ENCODE data around the gene MED12L. TPM values are rescaled to one million over a fixed set of nuclear protein-coding genes. Genes with fewer than 3 reads are reported as not detected.
A peak's percentile ranks its signal among the peaks of the same experiment; 100 is the strongest.

MED12L gene
- total and polyA plus RNA-seq, 9 donors = 0.15 to 2.4 (median 0.75) TPM

DNA sequence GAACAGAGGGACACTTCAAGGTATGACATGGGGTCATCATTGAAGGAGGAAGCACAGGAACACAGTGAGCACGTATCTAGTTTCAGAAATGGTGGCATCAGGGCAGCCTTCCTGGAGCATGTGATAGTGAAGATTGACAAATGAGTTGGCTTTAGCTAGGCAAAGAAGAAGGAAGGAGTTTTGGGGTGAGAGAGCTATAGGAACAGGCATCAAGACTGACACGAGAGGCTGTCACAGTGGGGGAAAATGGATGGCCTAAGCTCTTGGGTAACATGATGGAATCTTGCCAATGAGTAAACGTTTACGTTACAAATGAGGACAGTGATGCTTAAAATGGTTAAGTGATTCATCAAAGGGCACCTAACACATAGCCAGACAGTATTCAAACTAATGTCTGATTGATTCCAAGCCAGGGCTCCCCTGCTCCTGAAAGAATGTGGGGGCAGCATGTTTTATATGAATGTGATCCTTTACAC is 140.7 kb downstream of the MED12L start:
- no peaks in the 10 kb centered on the region for H3K36me3 ChIP-seq
- peaks cover 3% of the 10 kb centered on the region for H3K4me1 ChIP-seq (ENCODE audit: insufficient read depth)
- no peak overlapping the region for H3K4me3 ChIP-seq
- no peak for TF ChIP-seq POLR2A (IDR thresholded peaks at IDR 0.05)
- TF ChIP-seq, protein P1, sequence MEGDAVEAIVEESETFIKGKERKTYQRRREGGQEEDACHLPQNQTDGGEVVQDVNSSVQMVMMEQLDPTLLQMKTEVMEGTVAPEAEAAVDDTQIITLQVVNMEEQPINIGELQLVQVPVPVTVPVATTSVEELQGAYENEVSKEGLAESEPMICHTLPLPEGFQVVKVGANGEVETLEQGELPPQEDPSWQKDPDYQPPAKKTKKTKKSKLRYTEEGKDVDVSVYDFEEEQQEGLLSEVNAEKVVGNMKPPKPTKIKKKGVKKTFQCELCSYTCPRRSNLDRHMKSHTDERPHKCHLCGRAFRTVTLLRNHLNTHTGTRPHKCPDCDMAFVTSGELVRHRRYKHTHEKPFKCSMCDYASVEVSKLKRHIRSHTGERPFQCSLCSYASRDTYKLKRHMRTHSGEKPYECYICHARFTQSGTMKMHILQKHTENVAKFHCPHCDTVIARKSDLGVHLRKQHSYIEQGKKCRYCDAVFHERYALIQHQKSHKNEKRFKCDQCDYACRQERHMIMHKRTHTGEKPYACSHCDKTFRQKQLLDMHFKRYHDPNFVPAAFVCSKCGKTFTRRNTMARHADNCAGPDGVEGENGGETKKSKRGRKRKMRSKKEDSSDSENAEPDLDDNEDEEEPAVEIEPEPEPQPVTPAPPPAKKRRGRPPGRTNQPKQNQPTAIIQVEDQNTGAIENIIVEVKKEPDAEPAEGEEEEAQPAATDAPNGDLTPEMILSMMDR (IDR thresholded peaks at IDR 0.05) = no peak
- TF ChIP-seq EP300 (IDR thresholded peaks at IDR 0.05) = no peak
- no peaks in the 10 kb centered on the region for H3K9me3 ChIP-seq
- no peak overlapping the region for H3K27ac ChIP-seq
- H3K27me3 ChIP-seq = no peaks in the 10 kb centered on the region
- WGBS, 3 donors = 57 to 65% (median 63%) methylated on average over 4 of the region's 4 CpGs
- intact Hi-C loops (cut with DNase I) = loop anchor here in 3 of 4 donors (5.0 to 10.0 kb wide), 2 partner anchors 56 to 59 kb away; no protein-coding TSS in a partner anchor
- DNase-seq = no peak

DNA sequence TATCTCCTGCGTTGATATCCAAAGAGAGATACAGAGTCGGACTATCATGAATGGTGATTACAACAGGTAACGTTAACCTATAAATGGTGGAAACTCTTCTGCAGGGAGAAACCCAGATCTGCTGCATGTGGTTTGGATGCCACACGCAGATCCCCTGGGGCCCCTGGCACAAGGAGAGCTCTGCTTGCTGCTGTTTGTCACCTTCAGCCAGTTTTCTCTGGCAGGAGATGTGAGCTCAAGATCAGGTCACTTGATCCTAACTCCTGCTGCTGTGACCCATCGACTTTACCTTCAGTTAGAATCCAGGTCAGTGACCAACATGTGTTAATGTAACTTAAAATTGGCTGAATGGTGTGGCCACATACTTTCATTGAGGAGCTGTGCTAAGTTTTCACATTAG is 141.4 kb downstream of the MED12L start:
- TF ChIP-seq EP300 (IDR thresholded peaks at IDR 0.05) = no peak
- no peak for TF ChIP-seq POLR2A (IDR thresholded peaks at IDR 0.05)
- TF ChIP-seq, protein P1 (IDR thresholded peaks at IDR 0.05) = no peak
- H3K27ac ChIP-seq = no peak overlapping the region
- H3K4me1 ChIP-seq (ENCODE audit: insufficient read depth) = peaks cover 3% of the 10 kb centered on the region
- no peak for DNase-seq
- no peaks in the 10 kb centered on the region for H3K9me3 ChIP-seq
- 75 to 87% (median 80%) methylated on average over 5 of the region's 5 CpGs for WGBS, 3 donors
- H3K36me3 ChIP-seq = no peaks in the 10 kb centered on the region
- intact Hi-C loops (cut with DNase I) = loop anchor here in 3 of 4 donors (5.0 to 10.0 kb wide), 2 partner anchors 55 to 58 kb away; no protein-coding TSS in a partner anchor
- H3K27me3 ChIP-seq = no peaks in the 10 kb centered on the region
- H3K4me3 ChIP-seq = no peak overlapping the region

DNA sequence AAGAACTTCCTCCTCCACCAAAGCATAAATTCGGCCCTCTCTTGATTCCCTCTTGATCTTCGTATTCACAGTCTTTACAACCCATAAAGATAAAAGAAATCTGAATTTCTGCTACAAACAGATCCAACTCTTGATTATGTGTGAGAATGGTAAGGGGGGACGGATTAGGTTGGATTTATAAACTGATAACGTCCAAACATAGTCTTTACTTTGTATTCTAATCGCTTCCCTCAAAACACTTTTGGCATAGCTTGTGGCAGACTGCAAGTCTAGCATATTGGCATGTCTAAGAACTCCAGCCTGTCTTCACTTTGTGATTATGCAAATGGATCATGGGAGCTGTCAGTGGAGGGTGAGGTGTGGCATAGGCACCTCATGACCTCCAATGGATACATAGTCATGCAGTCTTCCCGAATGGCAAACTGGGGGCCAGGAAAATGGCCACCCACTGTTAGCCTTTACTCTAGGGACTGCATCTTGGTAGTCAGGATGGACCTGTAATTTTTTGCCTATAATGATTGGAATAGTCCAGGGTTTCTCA is 141.9 kb downstream of the MED12L start:
- intact Hi-C loops (cut with DNase I) = loop anchor here in 3 of 4 donors (5.0 to 10.0 kb wide), 2 partner anchors 55 to 57 kb away; no protein-coding TSS in a partner anchor
- 72 to 79% (median 77%) methylated on average over 6 of the region's 6 CpGs for WGBS, 3 donors
- TF ChIP-seq, protein P1 (IDR thresholded peaks at IDR 0.05) = no peak
- no peak for TF ChIP-seq EP300 (IDR thresholded peaks at IDR 0.05)
- TF ChIP-seq POLR2A (IDR thresholded peaks at IDR 0.05) = no peak
- H3K4me1 ChIP-seq (ENCODE audit: insufficient read depth) = peaks cover 3% of the 10 kb centered on the region
- no peak overlapping the region for H3K4me3 ChIP-seq
- H3K27me3 ChIP-seq = no peaks in the 10 kb centered on the region
- DNase-seq = no peak
- no peak overlapping the region for H3K27ac ChIP-seq
- H3K36me3 ChIP-seq = no peaks in the 10 kb centered on the region
- H3K9me3 ChIP-seq = no peaks in the 10 kb centered on the region

DNA sequence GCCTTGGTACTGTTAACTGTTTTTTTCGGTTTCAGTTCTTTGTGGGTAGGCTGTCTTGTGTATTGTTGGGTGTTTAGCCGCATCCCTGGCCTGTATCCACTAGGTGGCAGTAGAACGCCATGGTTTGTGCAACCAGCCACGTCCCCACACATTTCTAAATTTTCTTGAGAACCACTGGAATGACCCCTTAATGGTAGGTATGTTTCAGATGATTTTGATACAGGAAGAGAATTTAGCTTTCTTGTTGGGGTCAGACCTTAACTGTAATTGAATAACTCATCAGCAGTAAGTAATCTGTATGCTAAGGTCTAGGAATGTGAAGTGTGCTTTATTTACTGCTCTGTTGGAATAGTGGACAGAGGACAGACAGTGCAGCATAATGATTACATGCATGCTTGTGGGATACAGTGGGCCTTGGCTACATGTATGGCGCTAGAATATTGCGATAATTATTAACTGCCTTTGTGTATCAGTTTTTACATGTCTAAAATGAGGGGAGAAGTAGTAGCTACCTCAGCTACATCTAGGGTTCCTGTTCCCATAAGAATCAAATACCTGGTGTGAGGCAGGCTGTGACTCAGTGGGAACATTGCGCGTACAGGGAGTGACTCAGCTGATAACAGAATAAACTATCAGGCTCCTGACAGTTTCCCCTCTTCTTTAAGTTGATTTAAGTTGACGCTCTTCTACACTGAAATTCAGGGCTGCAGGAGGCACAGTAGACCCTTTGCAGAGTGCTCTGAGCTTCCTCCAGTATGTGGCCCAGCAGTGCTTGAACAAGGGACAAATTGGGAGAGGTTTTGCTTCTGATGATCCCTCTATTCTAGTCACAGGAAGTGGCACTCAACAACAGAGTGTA is 142.6 kb downstream of the MED12L start:
- Histone ChIP-seq H3K4me3 (no peak overlapping the region), H3K27me3 (no peaks in the 10 kb centered on the region), H3K9me3 (no peaks in the 10 kb centered on the region), H3K4me1 (ENCODE audit: insufficient read depth) (peaks cover 3% of the 10 kb centered on the region), H3K27ac (no peak overlapping the region), H3K36me3 (no peaks in the 10 kb centered on the region)
- intact Hi-C loops (cut with DNase I) = loop anchor here (2.0 to 10.0 kb wide), 3 partner anchors 54 to 57 kb away; no protein-coding TSS in a partner anchor
- peak; percentile 55 to 79 (median 74) for DNase-seq
- no peak for TF ChIP-seq POLR2A (IDR thresholded peaks at IDR 0.05)
- TF ChIP-seq, protein P1 (IDR thresholded peaks at IDR 0.05) = peak; percentile 69 to 86 (median 81)
- 35 to 41% (median 38%) methylated on average over 9 of the region's 9 CpGs for WGBS, 3 donors

Data from ovary (tissue), 9 donors.